ENCODE data around the gene NAP1L5. TPM values are rescaled to one million over a fixed set of nuclear protein-coding genes. Genes with fewer than 3 reads are reported as not detected.

The NAP1L5 gene
- total and polyA plus RNA-seq, 7 donors: 1.2 to 4.0 (median 3.3) TPM

- no peak for TF ChIP-seq CTCF (IDR thresholded peaks at IDR 0.05)
- Histone ChIP-seq H3K27me3 (ENCODE audit: insufficient read depth in 3 of 3, low read length in 2 of 3) (no peaks in the 10 kb centered on the region), H3K4me3 (no peak overlapping the region), H3K27ac (peak overlapping the region; percentile 56), H3K9me3 (no peaks in the 10 kb centered on the region), H3K36me3 (ENCODE audit: insufficient read depth in 1 of 2, low read depth in 1 of 2) (peaks cover 6 to 90% of the 10 kb centered on the region in 2 donors), H3K4me1 (peaks cover 53% of the 10 kb centered on the region)
- DNase-seq (peak; percentile 24 to 69), ATAC-seq (peak; percentile 41 to 78 (median 66))
- 35 to 45% (median 41%) methylated on average over 6 of the region's 6 CpGs for WGBS, 3 donors
- intact Hi-C loops (cut with DNase I): no loop called here
These were observed 30.5 kb upstream of the NAP1L5 start for GRCh38 chr4:88728146-88728545.

- Histone ChIP-seq H3K36me3 (ENCODE audit: insufficient read depth in 1 of 2, low read depth in 1 of 2) (peaks cover 4 to 77% of the 10 kb centered on the region in 2 donors), H3K27ac (no peak overlapping the region), H3K4me3 (no peak overlapping the region), H3K27me3 (ENCODE audit: insufficient read depth in 3 of 3, low read length in 2 of 3) (no peaks in the 10 kb centered on the region), H3K4me1 (peaks cover 68% of the 10 kb centered on the region), H3K9me3 (no peaks in the 10 kb centered on the region)
- TF ChIP-seq CTCF (IDR thresholded peaks at IDR 0.05): no peak
- intact Hi-C loops (cut with DNase I): no loop called here
- DNase-seq (no peak), ATAC-seq (no peak)
- 80 to 86% (median 85%) methylated on average over 2 of the region's 2 CpGs for WGBS, 3 donors
These were observed 28.4 kb upstream of the NAP1L5 start for GRCh38 chr4:88725986-88726385.

- intact Hi-C loops (cut with DNase I): no loop called here
- Histone ChIP-seq H3K36me3 (ENCODE audit: insufficient read depth in 1 of 2, low read depth in 1 of 2) (peaks cover 0 to 69% of the 10 kb centered on the region in 2 donors), H3K27ac (no peak overlapping the region), H3K4me3 (no peak overlapping the region), H3K9me3 (no peaks in the 10 kb centered on the region), H3K4me1 (peaks cover 68% of the 10 kb centered on the region), H3K27me3 (ENCODE audit: insufficient read depth in 3 of 3, low read length in 2 of 3) (no peaks in the 10 kb centered on the region)
- 85 to 93% (median 86%) methylated on average over 4 of the region's 4 CpGs for WGBS, 3 donors
- no peak for TF ChIP-seq CTCF (IDR thresholded peaks at IDR 0.05)
- no peak for DNase-seq
- ATAC-seq: no peak
These were observed 27.5 kb upstream of the NAP1L5 start for GRCh38 chr4:88725143-88725542.

- no peak for TF ChIP-seq CTCF (IDR thresholded peaks at IDR 0.05)
- intact Hi-C loops (cut with DNase I): no loop called here
- H3K27ac ChIP-seq: no peak overlapping the region
- H3K36me3 ChIP-seq (ENCODE audit: insufficient read depth in 1 of 2, low read depth in 1 of 2): peaks cover 0 to 61% of the 10 kb centered on the region in 2 donors
- H3K4me3 ChIP-seq: no peak overlapping the region
- 21 to 58% (median 32%) methylated on average over 2 of the region's 2 CpGs for WGBS, 3 donors
- no peaks in the 10 kb centered on the region for H3K9me3 ChIP-seq
- ATAC-seq (no peak), DNase-seq (no peak)
- no peaks in the 10 kb centered on the region for H3K27me3 ChIP-seq (ENCODE audit: insufficient read depth in 3 of 3, low read length in 2 of 3)
- peaks cover 61% of the 10 kb centered on the region for H3K4me1 ChIP-seq
These were observed 26.8 kb upstream of the NAP1L5 start for GRCh38 chr4:88724406-88724805.

- ATAC-seq (peak; percentile 53 to 74 (median 63)), DNase-seq (no peak)
- 38 to 70% (median 44%) methylated on average over 2 of the region's 2 CpGs for WGBS, 3 donors
- Histone ChIP-seq H3K27ac (peak overlapping the region; percentile 14), H3K4me1 (peaks cover 45% of the 10 kb centered on the region), H3K4me3 (no peak overlapping the region), H3K36me3 (ENCODE audit: insufficient read depth in 1 of 2, low read depth in 1 of 2) (peaks cover 0 to 53% of the 10 kb centered on the region in 2 donors), H3K9me3 (peaks cover 3% of the 10 kb centered on the region), H3K27me3 (ENCODE audit: insufficient read depth in 3 of 3, low read length in 2 of 3) (no peaks in the 10 kb centered on the region)
- no peak for TF ChIP-seq CTCF (IDR thresholded peaks at IDR 0.05)
- intact Hi-C loops (cut with DNase I): no loop called here
These were observed 25.2 kb upstream of the NAP1L5 start for GRCh38 chr4:88722828-88723227.
